SU-DHL-6 (cell line): ENCODE results near the gene TTN.

ENCODE experiments used
- H2AFZ ChIP-seq: fragments of 200-600 bp; sonication (generic); 2 replicates; pipeline ENCODE4 v1.6.1; 2014; ENCODE audit warnings: low read depth, mild to moderate bottlenecking, moderate library complexity, mixed read lengths, antibody characterized with exemption, low read length; ENCODE audit not compliant: severe bottlenecking
- H3F3A ChIP-seq: fragments of 200-600 bp; shearing (Covaris generic); 2 replicates; pipeline ENCODE4 v1.6.0; 2016; ENCODE audit warnings: antibody characterized with exemption, mild to moderate bottlenecking; ENCODE audit not compliant: insufficient read depth
- H3K27ac ChIP-seq: fragments of 200-600 bp; sonication (generic); 2 replicates; pipeline ENCODE4 v1.5.1; 2016; ENCODE audit warnings: low read depth, mild to moderate bottlenecking, low read length, moderate library complexity, mixed read lengths
- H3K27me3 ChIP-seq: fragments of 200-600 bp; sonication (generic), shearing (Covaris generic); 2 replicates; pipeline ENCODE4 v1.6.0; 2014; ENCODE audit warnings: mild to moderate bottlenecking, low read length
- H3K36me3 ChIP-seq: fragments of 200-600 bp; sonication (generic); 2 replicates; pipeline ENCODE4 v1.6.1; 2014; ENCODE audit warnings: mild to moderate bottlenecking, low read length, mixed read lengths
- H3K4me2 ChIP-seq: fragments of 300-600, 200-600 bp; shearing (Covaris generic), sonication (generic); 2 replicates; pipeline ENCODE4 v1.6.0; 2014; ENCODE audit warnings: low read length, low read depth, mild to moderate bottlenecking; ENCODE audit not compliant: poor library complexity, severe bottlenecking
- H3K4me3 ChIP-seq: fragments of 200-600 bp; sonication (generic); 2 replicates; pipeline ENCODE4 v1.5.1; 2014; ENCODE audit warnings: antibody characterized with exemption, low read length, mild to moderate bottlenecking, mixed read lengths; ENCODE audit not compliant: insufficient read depth, poor library complexity, severe bottlenecking
- H3K79me2 ChIP-seq: fragments of 200-600 bp; sonication (generic); 2 replicates; pipeline ENCODE4 v1.6.1; 2014; ENCODE audit warnings: mild to moderate bottlenecking, low read length, moderate library complexity; ENCODE audit not compliant: insufficient read depth
- H3K9ac ChIP-seq: fragments of 200-600 bp; sonication (generic); 2 replicates; pipeline ENCODE4 v1.7.0; 2014; ENCODE audit warnings: mild to moderate bottlenecking, low read length
- H3K9me2 ChIP-seq: fragments of 200-600 bp; sonication (generic); replicated peaks from 2 replicates; pipeline ENCODE4 v1.6.1; 2014; ENCODE audit warnings: low read length; ENCODE audit not compliant: insufficient read depth
- H3K9me3 ChIP-seq: fragments of 200-600 bp; sonication (generic); 2 replicates; pipeline ENCODE4 v1.6.1; 2014; ENCODE audit warnings: low read length, mixed read lengths; ENCODE audit not compliant: insufficient read depth
- H4K20me1 ChIP-seq: fragments of 200-600 bp; sonication (generic); 2 replicates; pipeline ENCODE4 v1.6.1; 2014; ENCODE audit warnings: low read depth, mild to moderate bottlenecking, antibody characterized with exemption, low read length, moderate library complexity, mixed read lengths
- CTCF ChIP-seq: fragments of 200-600 bp; sonication (generic); IDR thresholded peaks from one replicate; pipeline ENCODE4 v1.5.1; 2017; ENCODE audit warnings: antibody characterized with exemption, mild to moderate bottlenecking, low read length, moderate library complexity; ENCODE audit not compliant: insufficient read depth, poor library complexity, severe bottlenecking
- EZH2phosphoT487 ChIP-seq: fragments of 200-600 bp; sonication (generic), shearing (Covaris generic); conservative IDR thresholded peaks from 2 replicates; pipeline ENCODE4 v1.6.1; 2018; ENCODE audit warnings: mild to moderate bottlenecking, antibody characterized with exemption, low read length, moderate library complexity, mixed read lengths

The TTN gene

DNA sequence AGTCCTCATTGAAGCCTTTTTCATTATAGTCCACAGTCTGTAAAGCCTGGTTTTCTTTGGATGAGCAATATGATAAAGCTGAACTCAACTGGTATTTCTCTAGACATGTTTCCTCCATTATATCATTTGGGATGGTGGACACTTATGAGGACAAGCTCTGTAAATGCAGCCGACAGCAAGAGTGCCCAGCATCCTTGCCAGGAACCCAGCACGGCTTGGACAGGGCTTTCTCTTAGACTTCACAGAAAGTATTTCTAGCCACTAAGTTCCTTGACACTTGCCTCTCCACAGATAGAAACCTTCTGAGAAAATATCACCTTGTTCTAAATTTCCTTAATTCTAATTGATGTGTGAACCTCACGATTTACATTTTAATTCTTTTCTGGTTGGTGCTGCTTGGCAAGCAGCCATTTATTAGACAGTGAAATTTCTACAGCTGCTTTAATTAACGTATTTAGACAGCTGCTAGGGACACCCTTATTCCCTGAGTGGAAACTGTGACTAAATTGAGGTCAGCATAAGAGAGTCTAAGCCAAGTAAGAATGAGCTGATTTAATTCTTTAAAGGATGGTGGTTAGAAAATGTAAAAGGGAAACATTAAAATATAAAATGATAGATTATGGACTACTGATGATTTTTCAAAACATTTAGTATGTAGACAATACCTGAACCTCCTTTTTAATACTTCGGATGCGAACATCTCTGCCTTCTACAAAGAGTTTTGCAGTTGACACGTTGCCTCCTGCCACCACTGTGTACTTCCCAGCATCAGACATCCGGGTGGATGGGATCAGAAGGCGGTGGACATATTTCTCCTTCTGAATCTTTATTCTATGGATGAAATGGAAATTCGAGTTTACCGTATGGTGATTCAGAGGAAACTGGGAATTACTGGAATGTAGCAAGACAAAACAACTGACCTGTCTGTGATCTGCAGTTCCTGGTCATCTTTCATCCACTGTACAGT, 39.8 kb downstream of the TTN start:
- Histone ChIP-seq H3K9me2 (no peaks in the 10 kb centered on the region), H3K4me2 (no peak overlapping the region), H3K9me3 (no peaks in the 10 kb centered on the region), H3K27me3 (no peaks in the 10 kb centered on the region), H3K27ac (no peak overlapping the region), H3F3A (no peaks in the 10 kb centered on the region), H2AFZ (no peak overlapping the region), H3K4me3 (no peak overlapping the region), H3K36me3 (no peaks in the 10 kb centered on the region), H4K20me1 (no peaks in the 10 kb centered on the region), H3K79me2 (no peaks in the 10 kb centered on the region), H3K9ac (no peak overlapping the region)
- TF ChIP-seq CTCF, result no peak
- TF ChIP-seq EZH2phosphoT487, result no peak

DNA sequence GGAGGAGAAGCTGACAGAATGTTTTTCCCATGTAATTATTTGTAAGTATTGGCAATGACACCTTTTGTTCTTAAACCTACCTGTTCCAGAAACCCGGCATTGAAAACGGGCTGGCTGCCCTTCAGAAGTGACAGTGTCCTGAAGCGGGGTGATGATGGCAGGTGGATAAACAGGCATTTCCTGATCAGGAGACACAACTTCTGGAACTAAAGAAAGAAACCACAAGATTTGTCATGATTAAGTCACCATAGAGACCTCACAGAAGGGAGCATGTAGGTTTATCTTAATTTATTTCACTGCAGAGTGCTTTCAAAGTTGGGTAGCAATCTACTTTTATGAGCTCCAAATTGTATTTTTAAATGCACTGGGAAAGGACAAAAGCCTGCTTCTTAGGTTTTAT, 43.1 kb downstream of the TTN start:
- Histone ChIP-seq H3K36me3 (no peaks in the 10 kb centered on the region), H3K4me2 (no peak overlapping the region), H3F3A (no peaks in the 10 kb centered on the region), H3K27me3 (no peaks in the 10 kb centered on the region), H3K9me2 (no peaks in the 10 kb centered on the region), H3K79me2 (no peaks in the 10 kb centered on the region), H3K9ac (no peak overlapping the region), H2AFZ (no peak overlapping the region), H4K20me1 (no peaks in the 10 kb centered on the region), H3K4me3 (no peak overlapping the region), H3K9me3 (no peaks in the 10 kb centered on the region), H3K27ac (no peak overlapping the region)
- TF ChIP-seq CTCF, result no peak
- no peak for TF ChIP-seq EZH2phosphoT487

GRCh38 chr2:178761759-178762371, 45.4 kb downstream of the TTN start:
- TF ChIP-seq CTCF (peak; percentile 68), EZH2phosphoT487 (no peak)
- Histone ChIP-seq H3K36me3 (no peaks in the 10 kb centered on the region), H3F3A (no peaks in the 10 kb centered on the region), H3K9ac (no peak overlapping the region), H3K4me3 (no peak overlapping the region), H3K9me2 (no peaks in the 10 kb centered on the region), H4K20me1 (no peaks in the 10 kb centered on the region), H3K79me2 (no peaks in the 10 kb centered on the region), H3K9me3 (no peaks in the 10 kb centered on the region), H3K4me2 (no peak overlapping the region), H3K27ac (no peak overlapping the region), H3K27me3 (no peaks in the 10 kb centered on the region), H2AFZ (no peak overlapping the region)
